Activated CD8-positive, alpha-beta T cell treated with anti-CD3 and anti-CD28 coated beads for 36 hours (primary cell): ENCODE results near the gene SEC14L2. TPM values are rescaled to one million over a fixed set of nuclear protein-coding genes. Genes with fewer than 3 reads are reported as not detected.

ENCODE experiments used
- ATAC-seq: fragments of 200-7000 bp; cut with Tn5 transposase; one replicate; pipeline ENCODE4 v1.10.0; 2021; ENCODE audit warnings: mild to moderate bottlenecking, moderate library complexity
- CTCF ChIA-PET: fragments of 350-600 bp; sonication (Branson Sonifier 250); formaldehyde crosslinking; loops from one replicate; lab custom pipeline; 2021; ENCODE audit warnings: antibody characterized with exemption; lab: Charles Lee
- POLR2A ChIA-PET: fragments of 350-600 bp; sonication (Branson Sonifier 250); formaldehyde crosslinking; loops from one replicate; lab custom pipeline; 2021; ENCODE audit warnings: antibody characterized with exemption; lab: Charles Lee
- DNase-seq: peaks from one replicate; pipeline ENCODE4 v3.0.0-alpha.2; 2020
- H3K27ac Mint-ChIP-seq: one replicate; pipeline ENCODE4 v1.8.0; 2021; ENCODE audit warnings: mild to moderate bottlenecking, mixed read lengths
- H3K27me3 Mint-ChIP-seq: one replicate; pipeline ENCODE4 v1.8.0; 2021; ENCODE audit warnings: mixed read lengths
- H3K36me3 Mint-ChIP-seq: one replicate; pipeline ENCODE4 v1.8.0; 2021; ENCODE audit warnings: low read depth, mixed read lengths
- H3K4me1 Mint-ChIP-seq: one replicate; pipeline ENCODE4 v1.8.0; 2021; ENCODE audit warnings: low read depth, mixed read lengths
- H3K4me3 Mint-ChIP-seq: one replicate; pipeline ENCODE4 v1.8.0; 2021; ENCODE audit warnings: mild to moderate bottlenecking, moderate library complexity, mixed read lengths
- H3K9me3 Mint-ChIP-seq: one replicate; pipeline ENCODE4 v1.8.0; 2021; ENCODE audit warnings: mixed read lengths
- intact Hi-C: fragments of 100-400 bp; cut with micrococcal nuclease; formaldehyde crosslinking; loops from one replicate; pipeline ENCODE4 v1.10.0; 2022
- total RNA-seq, 2 experiments: library from RNA; stranded (reverse); gene quantifications; one replicate each; pipeline ENCODE4 v1.2.3, GENCODE V29; 2021
- TF ChIP-seq, protein P1 (sequence below): fragments of 200-600 bp; IDR thresholded peaks from one replicate; pipeline ENCODE4 v1.8.0; 2022; ENCODE audit warnings: antibody characterized with exemption, mild to moderate bottlenecking

Gene SEC14L2
- total RNA-seq, 2 experiments from 2014 or later = 15.1 to 15.4 TPM

DNA sequence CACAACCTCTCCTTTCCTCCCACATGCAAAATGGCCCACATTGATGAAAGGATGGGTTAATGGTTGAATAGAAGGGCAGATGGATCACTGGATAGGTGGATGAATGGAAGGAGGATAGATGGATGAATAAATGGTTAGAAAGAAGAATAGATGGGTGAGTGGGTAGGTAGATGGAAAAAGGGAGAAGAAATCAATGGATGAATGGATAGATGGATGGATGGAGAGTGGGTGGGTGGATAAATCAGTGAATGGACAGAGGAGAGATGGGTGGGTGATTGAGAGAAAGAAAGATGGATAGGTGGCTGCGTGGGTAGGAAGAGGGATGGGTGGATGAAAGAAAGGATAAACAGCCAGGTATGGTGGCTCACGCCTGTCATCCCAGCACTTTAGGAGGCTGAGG lies 73.8 kb downstream of the SEC14L2 start:
- ATAC-seq = no peak
- Mint-ChIP-seq H3K27me3 (peaks cover 8% of the 10 kb centered on the region), H3K27ac (no peak overlapping the region), H3K4me3 (no peak overlapping the region), H3K9me3 (no peaks in the 10 kb centered on the region), H3K36me3 (no peaks in the 10 kb centered on the region), H3K4me1 (no peaks in the 10 kb centered on the region)
- POLR2A ChIA-PET = no interaction called here
- no peak for DNase-seq
- TF ChIP-seq, protein P1, sequence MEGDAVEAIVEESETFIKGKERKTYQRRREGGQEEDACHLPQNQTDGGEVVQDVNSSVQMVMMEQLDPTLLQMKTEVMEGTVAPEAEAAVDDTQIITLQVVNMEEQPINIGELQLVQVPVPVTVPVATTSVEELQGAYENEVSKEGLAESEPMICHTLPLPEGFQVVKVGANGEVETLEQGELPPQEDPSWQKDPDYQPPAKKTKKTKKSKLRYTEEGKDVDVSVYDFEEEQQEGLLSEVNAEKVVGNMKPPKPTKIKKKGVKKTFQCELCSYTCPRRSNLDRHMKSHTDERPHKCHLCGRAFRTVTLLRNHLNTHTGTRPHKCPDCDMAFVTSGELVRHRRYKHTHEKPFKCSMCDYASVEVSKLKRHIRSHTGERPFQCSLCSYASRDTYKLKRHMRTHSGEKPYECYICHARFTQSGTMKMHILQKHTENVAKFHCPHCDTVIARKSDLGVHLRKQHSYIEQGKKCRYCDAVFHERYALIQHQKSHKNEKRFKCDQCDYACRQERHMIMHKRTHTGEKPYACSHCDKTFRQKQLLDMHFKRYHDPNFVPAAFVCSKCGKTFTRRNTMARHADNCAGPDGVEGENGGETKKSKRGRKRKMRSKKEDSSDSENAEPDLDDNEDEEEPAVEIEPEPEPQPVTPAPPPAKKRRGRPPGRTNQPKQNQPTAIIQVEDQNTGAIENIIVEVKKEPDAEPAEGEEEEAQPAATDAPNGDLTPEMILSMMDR = no peak
- intact Hi-C loops = no loop called here
- CTCF ChIA-PET = no interaction called here

DNA sequence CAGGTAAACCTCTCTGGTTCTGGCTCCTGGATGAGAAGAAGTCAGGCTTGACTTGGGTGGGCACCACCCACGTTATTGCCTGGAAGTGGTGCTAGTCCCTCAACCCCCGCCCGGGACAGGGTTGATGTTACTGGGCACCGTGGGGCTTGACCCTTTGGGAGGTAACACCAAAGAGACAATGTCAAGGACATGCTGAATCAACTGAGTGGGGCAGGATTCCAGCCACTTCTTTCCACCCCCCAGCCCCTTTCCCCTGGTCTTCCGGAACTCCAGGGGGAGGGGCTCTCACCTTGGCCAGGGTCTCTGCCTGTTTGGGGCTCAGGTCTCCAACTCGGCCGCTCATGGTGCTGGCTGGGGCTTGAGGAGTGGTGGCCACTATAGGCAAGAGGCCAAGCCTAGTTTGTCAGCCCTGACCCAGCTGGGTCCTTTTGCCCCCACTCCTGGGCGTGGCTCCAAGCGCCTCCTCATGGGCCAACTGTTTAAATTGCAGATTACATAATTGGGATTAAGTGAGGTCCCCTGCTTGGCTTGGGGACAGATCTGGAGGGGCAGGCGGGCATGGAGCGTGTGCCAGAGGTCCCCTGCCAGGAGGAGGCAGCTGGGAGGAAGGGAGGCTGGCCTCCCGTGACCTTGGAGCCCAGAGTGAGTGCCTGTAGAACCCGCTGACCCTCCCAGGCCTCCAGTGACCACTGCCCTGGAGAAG lies 74.9 kb downstream of the SEC14L2 start, which contains the start of gene SEC14L3:
TSS of gene SEC14L3 (minus strand) at position 402 of the 703 bp plus-strand sequence. CDS start at position 343, 59 bp downstream.
- H3K36me3 Mint-ChIP-seq = no peaks in the 10 kb centered on the region
- no peak within 1 kb of the TSS for H3K27ac Mint-ChIP-seq
- H3K4me1 Mint-ChIP-seq = no peaks in the 10 kb centered on the region
- DNase-seq = no peak
- peaks cover 6% of the 10 kb centered on the region for H3K27me3 Mint-ChIP-seq
- ChIA-PET POLR2A (interaction anchor here (1.2 kb wide), 1 partner anchor 67 kb away, joined by 3 read pairs; no protein-coding TSS in a partner anchor), CTCF (interaction anchor here (0.8 to 1.3 kb wide), 2 partner anchors 14 to 18 kb away, joined by 3 to 6 read pairs; no protein-coding TSS in a partner anchor)
- no peaks in the 10 kb centered on the region for H3K9me3 Mint-ChIP-seq
- no peak within 1 kb of the TSS for H3K4me3 Mint-ChIP-seq
- intact Hi-C loops = no loop called here
- TF ChIP-seq, protein P1 = no peak
- no peak for ATAC-seq

DNA sequence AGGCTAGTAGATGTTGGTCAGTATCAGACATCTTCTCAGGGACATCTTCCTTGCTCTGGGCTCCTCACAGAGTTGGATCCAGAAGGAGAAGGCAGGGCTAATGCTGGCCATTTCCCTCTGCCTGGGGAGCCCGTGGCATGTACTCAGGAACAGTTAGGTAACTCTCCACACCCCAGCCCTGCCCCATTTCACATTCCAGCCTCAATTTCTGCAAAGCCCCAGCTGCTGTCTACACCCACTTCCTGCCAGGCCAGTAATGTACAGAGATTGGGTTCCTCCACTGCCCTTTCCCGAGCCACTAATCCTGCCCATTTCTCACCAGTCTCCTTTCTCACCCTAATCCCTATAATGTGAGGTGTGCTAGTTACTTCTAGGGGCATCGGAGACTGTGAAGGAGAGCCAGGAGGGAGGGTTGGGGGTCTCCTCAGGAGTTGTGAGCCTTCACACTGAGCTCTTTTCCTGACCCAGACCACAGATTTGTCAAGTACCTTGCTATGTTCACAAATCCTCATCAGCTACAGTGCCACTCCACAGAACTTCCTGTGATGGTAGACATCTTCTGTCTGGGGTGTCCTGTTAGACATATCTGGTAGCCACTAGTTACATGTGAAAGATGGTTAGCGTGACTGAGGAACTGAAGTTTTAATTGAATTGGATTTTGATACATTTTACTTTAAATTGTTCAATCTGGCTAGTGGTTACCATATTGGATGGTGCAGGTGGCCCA lies 76.3 kb downstream of the SEC14L2 start:
- Mint-ChIP-seq H3K9me3 (no peaks in the 10 kb centered on the region), H3K27ac (no peak overlapping the region), H3K4me3 (no peak overlapping the region), H3K4me1 (no peaks in the 10 kb centered on the region), H3K36me3 (no peaks in the 10 kb centered on the region), H3K27me3 (peaks cover 6% of the 10 kb centered on the region)
- intact Hi-C loops = no loop called here
- ATAC-seq (no peak), DNase-seq (no peak)
- POLR2A ChIA-PET = interaction anchor here (1.2 kb wide), 1 partner anchor 68 kb away, joined by 3 read pairs; no protein-coding TSS in a partner anchor
- TF ChIP-seq, protein P1 = no peak
- CTCF ChIA-PET = interaction anchor here (1.3 to 1.8 kb wide), 2 partner anchors 12 to 13 kb away, joined by 6 to 11 read pairs; no protein-coding TSS in a partner anchor

DNA sequence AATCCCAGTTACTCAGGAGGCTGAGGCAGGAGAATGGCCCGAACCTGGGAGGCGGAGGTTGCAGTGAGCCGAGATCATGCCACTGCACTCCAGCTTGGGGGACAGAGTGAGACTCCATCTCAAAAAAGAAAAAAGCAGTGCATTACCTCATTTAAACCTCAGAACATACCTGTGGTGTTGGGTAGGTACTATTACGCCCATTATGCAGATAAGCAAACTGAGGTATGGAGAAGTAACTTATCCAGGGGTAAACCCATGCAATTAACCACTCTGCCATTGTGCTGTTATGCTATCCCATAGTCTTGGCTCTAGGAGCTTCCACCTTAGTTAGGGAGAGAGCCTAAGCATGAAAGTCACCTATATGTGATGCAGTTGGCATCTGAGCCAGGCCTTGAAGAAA lies 77.3 kb downstream of the SEC14L2 start:
- no peak overlapping the region for H3K4me3 Mint-ChIP-seq
- ChIA-PET POLR2A (interaction anchor here (1.3 kb wide), 1 partner anchor 77 kb away, joined by 3 read pairs; the partner anchor contains the start of gene SEC14L2), CTCF (interaction anchor here (1.2 to 2.3 kb wide), 3 partner anchors 9 to 29 kb away, joined by 4 to 11 read pairs (median 8); no protein-coding TSS in a partner anchor)
- intact Hi-C loops = no loop called here
- ATAC-seq (no peak), DNase-seq (no peak)
- TF ChIP-seq, protein P1 = no peak
- no peaks in the 10 kb centered on the region for H3K4me1 Mint-ChIP-seq
- H3K9me3 Mint-ChIP-seq = no peaks in the 10 kb centered on the region
- H3K27ac Mint-ChIP-seq = no peak overlapping the region
- peaks cover 6% of the 10 kb centered on the region for H3K27me3 Mint-ChIP-seq
- H3K36me3 Mint-ChIP-seq = no peaks in the 10 kb centered on the region

Other genes with a start within 250 kb of the SEC14L2 start
- 100 to 1,000 TPM; 160 to 161 TPM for gene LIF, start 150.3 kb upstream of the SEC14L2 start, total RNA-seq
- 10 to 100 TPM; 44.3 to 45.7 TPM for gene OSM, start 130.2 kb upstream of the SEC14L2 start, total RNA-seq
- gene CASTOR1, start 107.5 kb upstream of the SEC14L2 start, total RNA-seq = 1 to 10 TPM; 4.2 to 5.1 TPM
- 10 to 100 TPM; 20.5 to 21.1 TPM for gene TBC1D10A, start 70.1 kb upstream of the SEC14L2 start, total RNA-seq
- gene SF3A1, start 40.1 kb upstream of the SEC14L2 start, total RNA-seq = 100 to 1,000 TPM; 252 to 262 TPM
- gene CCDC157, start 40.0 kb upstream of the SEC14L2 start, total RNA-seq = 1 to 10 TPM; 2.2 to 2.4 TPM
- 1 to 10 TPM; 7.1 to 7.2 TPM for gene RNF215, start 9.6 kb upstream of the SEC14L2 start, total RNA-seq
- gene MTFP1, start 28.8 kb downstream of the SEC14L2 start, total RNA-seq = 10 to 100 TPM; 89.8 to 93.8 TPM
- not detected for gene SEC14L3, start 75.0 kb downstream of the SEC14L2 start, total RNA-seq
- not detected for gene SEC14L4, start 108.7 kb downstream of the SEC14L2 start, total RNA-seq
- not detected for gene SEC14L6, start 149.7 kb downstream of the SEC14L2 start, total RNA-seq
- not detected for gene GAL3ST1, start 177.6 kb downstream of the SEC14L2 start, total RNA-seq
- 100 to 1,000 TPM; 123 to 131 TPM for gene PES1, start 194.9 kb downstream of the SEC14L2 start, total RNA-seq
- gene TCN2, start 210.2 kb downstream of the SEC14L2 start, total RNA-seq = under 1 TPM in 1 of 2 experiments, not detected in 1; 0.16 TPM
- 1 to 10 TPM; 3.4 to 3.8 TPM for gene SLC35E4, start 238.8 kb downstream of the SEC14L2 start, total RNA-seq